ENCODE data around the gene FZR1. TPM values are rescaled to one million over a fixed set of nuclear protein-coding genes. Genes with fewer than 3 reads are reported as not detected.

The FZR1 gene
- total RNA-seq, 1 donor from 2014 or later = 25.5 TPM

DNA sequence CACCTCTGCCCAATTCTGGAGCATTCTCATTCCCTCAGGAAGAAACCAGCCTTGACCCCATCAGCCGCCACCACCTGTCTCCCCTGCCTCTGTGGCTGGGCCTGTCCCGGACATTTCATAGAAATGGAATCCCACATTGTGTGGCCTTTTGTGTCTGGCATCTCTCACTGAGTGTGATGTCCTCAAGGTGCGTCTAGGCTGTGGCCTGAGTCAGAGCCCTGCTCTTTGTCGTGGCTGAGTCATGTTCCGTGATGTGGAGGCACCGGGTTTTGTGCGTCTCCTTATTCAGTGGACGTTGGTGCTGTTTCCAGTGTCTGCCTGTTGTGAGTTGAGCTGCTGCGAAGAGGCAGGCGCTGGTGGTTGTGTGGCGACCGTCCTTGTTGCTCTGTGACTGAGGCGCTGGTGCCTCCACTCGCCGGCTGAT is 3.5 kb downstream of the FZR1 start:
- H3K36me3 ChIP-seq (ENCODE audit: control insufficient read depth, insufficient read depth, low read length) = peaks cover 14% of the 10 kb centered on the region
- H3K27me3 ChIP-seq (ENCODE audit: control insufficient read depth, insufficient read depth, low read length) = no peaks in the 10 kb centered on the region
- TF ChIP-seq CTCF (IDR thresholded peaks at IDR 0.05; ENCODE audit: insufficient read depth, low read length, severe bottlenecking) = no peak
- DNase-seq (ENCODE audit: low read depth) = peak; percentile 87
- H3K4me3 ChIP-seq (ENCODE audit: low read depth, low read length) = no peak overlapping the region
- FAIRE-seq = peak; percentile 87

DNA sequence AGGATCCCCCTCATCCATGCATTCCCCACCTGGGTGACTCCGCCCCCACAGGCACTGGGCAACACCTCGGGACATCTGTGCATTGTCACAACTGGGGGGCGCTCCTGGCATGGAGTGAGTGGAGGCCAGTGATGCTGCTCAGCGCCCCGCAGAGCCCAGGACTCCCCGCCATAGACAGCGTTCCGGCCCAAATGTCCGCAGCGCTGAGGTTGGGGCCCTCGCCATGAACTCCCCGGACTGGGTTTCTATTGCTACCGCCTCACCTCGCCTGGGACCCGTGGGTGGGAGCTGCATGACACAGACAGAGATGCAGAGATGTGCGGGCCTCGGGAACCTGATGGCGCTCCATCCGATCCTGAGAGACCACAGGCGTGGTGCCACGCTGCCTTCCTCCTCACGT is 4.6 kb downstream of the FZR1 start:
- Histone ChIP-seq H3K4me3 (ENCODE audit: low read depth, low read length) (no peak overlapping the region), H3K27me3 (ENCODE audit: control insufficient read depth, insufficient read depth, low read length) (no peaks in the 10 kb centered on the region), H3K36me3 (ENCODE audit: control insufficient read depth, insufficient read depth, low read length) (peaks cover 16% of the 10 kb centered on the region)
- no peak for DNase-seq (ENCODE audit: low read depth)
- no peak for TF ChIP-seq CTCF (IDR thresholded peaks at IDR 0.05; ENCODE audit: insufficient read depth, low read length, severe bottlenecking)
- no peak for FAIRE-seq

- FAIRE-seq = no peak
- no peak for DNase-seq (ENCODE audit: low read depth)
- Histone ChIP-seq H3K36me3 (ENCODE audit: control insufficient read depth, insufficient read depth, low read length) (peaks cover 20% of the 10 kb centered on the region), H3K27me3 (ENCODE audit: control insufficient read depth, insufficient read depth, low read length) (no peaks in the 10 kb centered on the region), H3K4me3 (ENCODE audit: low read depth, low read length) (no peak overlapping the region)
- no peak for TF ChIP-seq CTCF (IDR thresholded peaks at IDR 0.05; ENCODE audit: insufficient read depth, low read length, severe bottlenecking)
These were observed 5.6 kb downstream of the FZR1 start for GRCh38 chr19:3511506-3512251.

DNA sequence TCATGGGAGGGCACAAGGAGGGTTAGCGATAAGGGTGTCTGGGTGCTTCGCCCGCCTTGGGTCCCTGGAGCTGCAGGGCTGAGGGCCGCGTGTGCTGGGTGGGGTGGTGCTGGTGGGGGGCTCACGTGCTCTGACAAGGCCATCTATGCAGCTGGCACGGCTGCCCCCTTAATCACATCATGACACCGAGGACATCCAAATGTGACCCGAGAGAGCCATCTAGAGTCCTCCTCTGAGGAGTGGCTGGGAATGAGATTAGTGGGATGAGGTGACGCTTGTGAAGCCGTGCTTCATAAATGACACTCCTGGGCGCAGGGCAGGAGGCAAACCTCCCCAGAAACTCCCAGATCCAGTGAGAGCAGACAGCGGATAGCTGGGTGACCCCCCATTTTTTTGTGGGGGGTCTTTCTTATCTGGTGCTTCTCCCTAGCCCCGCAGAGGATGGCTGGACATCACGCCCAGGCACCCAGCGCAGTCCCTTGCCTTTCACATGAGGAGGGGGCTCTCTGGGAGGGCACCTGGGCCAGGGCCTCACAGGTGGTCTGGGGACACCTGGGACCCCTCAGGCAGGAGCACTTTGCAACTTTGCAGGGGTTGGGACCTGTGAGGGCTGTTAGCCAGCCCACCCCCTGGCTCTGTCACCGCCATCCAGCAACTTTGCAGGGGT is 6.6 kb downstream of the FZR1 start:
- DNase-seq (ENCODE audit: low read depth) = no peak
- peaks cover 21% of the 10 kb centered on the region for H3K36me3 ChIP-seq (ENCODE audit: control insufficient read depth, insufficient read depth, low read length)

GRCh38 chr19:3513229-3514140 is 7.4 kb downstream of the FZR1 start:
- Histone ChIP-seq H3K36me3 (ENCODE audit: control insufficient read depth, insufficient read depth, low read length) (peaks cover 21% of the 10 kb centered on the region), H3K4me3 (ENCODE audit: low read depth, low read length) (no peak overlapping the region), H3K27me3 (ENCODE audit: control insufficient read depth, insufficient read depth, low read length) (no peaks in the 10 kb centered on the region)
- TF ChIP-seq CTCF (IDR thresholded peaks at IDR 0.05; ENCODE audit: insufficient read depth, low read length, severe bottlenecking) = no peak
- FAIRE-seq = no peak
- DNase-seq (ENCODE audit: low read depth) = no peak

More for the DNA sequence above, 6.6 kb downstream of the FZR1 start:
- no peak for TF ChIP-seq CTCF (IDR thresholded peaks at IDR 0.05; ENCODE audit: insufficient read depth, low read length, severe bottlenecking)
- no peak overlapping the region for H3K4me3 ChIP-seq (ENCODE audit: low read depth, low read length)
- FAIRE-seq = no peak
- no peaks in the 10 kb centered on the region for H3K27me3 ChIP-seq (ENCODE audit: control insufficient read depth, insufficient read depth, low read length)
